ENCODE data around the gene STARD3NL. TPM values are rescaled to one million over a fixed set of nuclear protein-coding genes. Genes with fewer than 3 reads are reported as not detected.

The STARD3NL gene
- total RNA-seq, 1 donor from 2014 or later, result 53.8 TPM

GRCh38 chr7:38185395-38186307, 7.6 kb downstream of the STARD3NL start:
- no peaks in the 10 kb centered on the region for H3K36me3 ChIP-seq
- no peak overlapping the region for H3K27ac ChIP-seq
- no peak overlapping the region for H3K4me3 ChIP-seq
- no peaks in the 10 kb centered on the region for H3K27me3 ChIP-seq
- ATAC-seq (no peak), DNase-seq (no peak)
- intact Hi-C loops (cut with DNase I), result no loop called here
- TF ChIP-seq CTCF (IDR thresholded peaks at IDR 0.05), result no peak
- H3K9me3 ChIP-seq, result no peaks in the 10 kb centered on the region
- peaks cover 33% of the 10 kb centered on the region for H3K4me1 ChIP-seq

GRCh38 chr7:38186593-38187314, 8.7 kb downstream of the STARD3NL start:
- Histone ChIP-seq H3K4me3 (no peak overlapping the region), H3K36me3 (no peaks in the 10 kb centered on the region), H3K27ac (no peak overlapping the region), H3K9me3 (peaks cover 5% of the 10 kb centered on the region), H3K4me1 (peaks cover 23% of the 10 kb centered on the region), H3K27me3 (no peaks in the 10 kb centered on the region)
- ATAC-seq (peak; percentile 49), DNase-seq (no peak)
- TF ChIP-seq CTCF (IDR thresholded peaks at IDR 0.05), result no peak
- intact Hi-C loops (cut with DNase I), result no loop called here

- DNase-seq (no peak), ATAC-seq (no peak)
- no peaks in the 10 kb centered on the region for H3K27me3 ChIP-seq
- H3K27ac ChIP-seq, result no peak overlapping the region
- TF ChIP-seq CTCF (IDR thresholded peaks at IDR 0.05), result no peak
- H3K36me3 ChIP-seq, result no peaks in the 10 kb centered on the region
- no peak overlapping the region for H3K4me3 ChIP-seq
- intact Hi-C loops (cut with DNase I), result no loop called here
- peaks cover 19% of the 10 kb centered on the region for H3K4me1 ChIP-seq
- peaks cover 5% of the 10 kb centered on the region for H3K9me3 ChIP-seq
These were observed 9.9 kb downstream of the STARD3NL start for GRCh38 chr7:38187794-38188440.

GRCh38 chr7:38189231-38189938, 11.3 kb downstream of the STARD3NL start:
- ATAC-seq (no peak), DNase-seq (no peak)
- H3K36me3 ChIP-seq, result no peaks in the 10 kb centered on the region
- H3K27me3 ChIP-seq, result no peaks in the 10 kb centered on the region
- intact Hi-C loops (cut with DNase I), result no loop called here
- peaks cover 5% of the 10 kb centered on the region for H3K9me3 ChIP-seq
- no peak for TF ChIP-seq CTCF (IDR thresholded peaks at IDR 0.05)
- no peak overlapping the region for H3K27ac ChIP-seq
- peaks cover 19% of the 10 kb centered on the region for H3K4me1 ChIP-seq
- H3K4me3 ChIP-seq, result no peak overlapping the region

- ATAC-seq (no peak), DNase-seq (no peak)
- no peak overlapping the region for H3K4me3 ChIP-seq
- TF ChIP-seq CTCF (IDR thresholded peaks at IDR 0.05), result no peak
- H3K4me1 ChIP-seq, result peaks cover 19% of the 10 kb centered on the region
- no peaks in the 10 kb centered on the region for H3K27me3 ChIP-seq
- H3K27ac ChIP-seq, result no peak overlapping the region
- peaks cover 5% of the 10 kb centered on the region for H3K9me3 ChIP-seq
- no peaks in the 10 kb centered on the region for H3K36me3 ChIP-seq
- intact Hi-C loops (cut with DNase I), result no loop called here
These were observed 12.0 kb downstream of the STARD3NL start for GRCh38 chr7:38190011-38190410.

Data from upper lobe of right lung (tissue), 1 donor.